Cardiac muscle cell (in vitro differentiated cells and primary cell): Measurements from ENCODE around the gene BCORL1. TPM values are rescaled to one million over a fixed set of nuclear protein-coding genes. Genes with fewer than 3 reads are reported as not detected.

Experiments
- DNase-seq, 2 donors: peaks; one replicate each; pipeline versions ENCODE4 v3.0.0 to v3.0.0-alpha.2; 2010 to 2017; ENCODE audit warnings: low read depth in 1 of 2, low spot score in 1 of 2
- H3K27ac ChIP-seq: fragments of 200-600 bp; sonication (generic); 2 replicates; pipeline ENCODE4 v1.5.1; 2016
- H3K27me3 ChIP-seq: fragments of 200-600 bp; sonication (generic); 2 replicates; pipeline ENCODE4 v1.6.0; 2016; ENCODE audit warnings: control low read depth
- H3K36me3 ChIP-seq: fragments of 200-600 bp; sonication (generic); 2 replicates; pipeline ENCODE4 v1.5.1; 2016; ENCODE audit warnings: control low read depth
- H3K4me1 ChIP-seq: fragments of 200-600 bp; sonication (generic); 2 replicates; pipeline ENCODE4 v1.8.1; 2017; ENCODE audit warnings: low read depth, mild to moderate bottlenecking, mixed run types
- H3K4me3 ChIP-seq: fragments of 200-600 bp; sonication (generic); 2 replicates; pipeline ENCODE4 v1.5.1; 2016; ENCODE audit warnings: mild to moderate bottlenecking
- H3K9me3 ChIP-seq: fragments of 200-600 bp; sonication (generic); 2 replicates; pipeline ENCODE4 v1.5.1; 2017; ENCODE audit warnings: low read depth, mild to moderate bottlenecking, control low read depth
- polyA plus RNA-seq: library from polyadenylated mRNA; unstranded; fragments of >200 nt; fragmentation: Nextera tagmentation; extraction: Ambion mirVana; gene quantifications from 2 replicates; pipeline ENCODE4 v1.2.1, GENCODE V29; 2016
- total RNA-seq: library from RNA; depleted of rRNA; stranded (reverse); fragments of >200 nt; gene quantifications from 2 replicates; pipeline ENCODE4 v1.2.3, GENCODE V29; 2016
- TF ChIP-seq, protein P1 (sequence below): IDR thresholded peaks from 2 replicates; pipeline ENCODE4 v1.5.1; 2012; ENCODE audit warnings: low read depth, mild to moderate bottlenecking, low read length

The BCORL1 gene
- total and polyA plus RNA-seq, 2 experiments from 2014 or later = 8.7 to 10.7 TPM

DNA sequence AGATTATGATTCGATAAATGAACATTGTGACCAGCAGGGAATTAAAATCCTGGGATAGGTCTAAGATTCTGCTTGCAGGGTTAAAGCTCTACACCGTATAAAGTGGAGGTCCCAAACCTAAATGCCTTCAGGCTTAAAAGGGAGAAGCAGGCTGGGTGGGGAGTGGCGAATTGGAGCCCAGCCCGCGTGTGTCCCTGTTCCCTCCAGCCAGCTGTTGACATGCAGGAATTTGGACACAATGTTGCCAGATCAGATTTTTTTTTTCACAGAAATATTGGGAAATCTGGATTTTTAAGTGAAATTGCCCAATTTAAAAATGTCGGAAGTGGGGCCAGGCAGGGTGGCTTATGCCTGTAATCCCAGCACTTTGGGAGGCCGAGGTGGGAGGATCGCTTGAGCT lies 67.4 kb downstream of the BCORL1 start:
- no peaks in the 10 kb centered on the region for H3K9me3 ChIP-seq
- H3K4me1 ChIP-seq = no peaks in the 10 kb centered on the region
- no peak overlapping the region for H3K27ac ChIP-seq
- no peaks in the 10 kb centered on the region for H3K27me3 ChIP-seq
- H3K4me3 ChIP-seq = no peak overlapping the region
- peak in 1 of 2 donors; percentile 34 for DNase-seq
- H3K36me3 ChIP-seq = peaks cover 7% of the 10 kb centered on the region
- TF ChIP-seq, protein P1, sequence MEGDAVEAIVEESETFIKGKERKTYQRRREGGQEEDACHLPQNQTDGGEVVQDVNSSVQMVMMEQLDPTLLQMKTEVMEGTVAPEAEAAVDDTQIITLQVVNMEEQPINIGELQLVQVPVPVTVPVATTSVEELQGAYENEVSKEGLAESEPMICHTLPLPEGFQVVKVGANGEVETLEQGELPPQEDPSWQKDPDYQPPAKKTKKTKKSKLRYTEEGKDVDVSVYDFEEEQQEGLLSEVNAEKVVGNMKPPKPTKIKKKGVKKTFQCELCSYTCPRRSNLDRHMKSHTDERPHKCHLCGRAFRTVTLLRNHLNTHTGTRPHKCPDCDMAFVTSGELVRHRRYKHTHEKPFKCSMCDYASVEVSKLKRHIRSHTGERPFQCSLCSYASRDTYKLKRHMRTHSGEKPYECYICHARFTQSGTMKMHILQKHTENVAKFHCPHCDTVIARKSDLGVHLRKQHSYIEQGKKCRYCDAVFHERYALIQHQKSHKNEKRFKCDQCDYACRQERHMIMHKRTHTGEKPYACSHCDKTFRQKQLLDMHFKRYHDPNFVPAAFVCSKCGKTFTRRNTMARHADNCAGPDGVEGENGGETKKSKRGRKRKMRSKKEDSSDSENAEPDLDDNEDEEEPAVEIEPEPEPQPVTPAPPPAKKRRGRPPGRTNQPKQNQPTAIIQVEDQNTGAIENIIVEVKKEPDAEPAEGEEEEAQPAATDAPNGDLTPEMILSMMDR = no peak

GRCh38 chrX:130051176-130051845 lies 68.9 kb downstream of the BCORL1 start:
- TF ChIP-seq, protein P1 = no peak
- H3K9me3 ChIP-seq = no peaks in the 10 kb centered on the region
- DNase-seq = no peak

DNA sequence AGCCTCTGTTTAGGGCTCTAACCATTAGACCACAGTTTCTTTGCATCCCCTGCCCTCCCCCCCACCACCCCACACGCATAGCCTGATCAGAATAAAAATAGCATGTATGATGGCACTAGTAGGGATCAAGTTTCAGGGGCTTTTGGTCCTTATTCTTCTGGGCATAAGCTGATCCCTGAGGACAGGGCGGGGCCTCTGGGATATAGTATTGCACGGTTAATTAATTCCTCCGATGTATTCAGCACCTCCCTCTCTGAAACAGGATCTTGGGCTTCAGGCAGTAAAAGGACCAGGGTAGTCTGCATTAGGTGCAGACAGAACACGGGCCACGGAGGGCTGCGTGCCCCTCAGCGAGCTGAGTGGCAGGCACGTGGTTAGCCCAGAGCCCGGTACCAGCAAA lies 70.8 kb downstream of the BCORL1 start:
- H3K27ac ChIP-seq = no peak overlapping the region
- TF ChIP-seq, protein P1 = no peak
- peaks cover 7% of the 10 kb centered on the region for H3K36me3 ChIP-seq
- no peak for DNase-seq
- H3K27me3 ChIP-seq = no peaks in the 10 kb centered on the region
- no peaks in the 10 kb centered on the region for H3K9me3 ChIP-seq
- no peak overlapping the region for H3K4me3 ChIP-seq
- no peaks in the 10 kb centered on the region for H3K4me1 ChIP-seq

More at GRCh38 chrX:130051176-130051845, 68.9 kb downstream of the BCORL1 start:
- Histone ChIP-seq H3K36me3 (peaks cover 7% of the 10 kb centered on the region), H3K27me3 (no peaks in the 10 kb centered on the region), H3K27ac (no peak overlapping the region), H3K4me3 (no peak overlapping the region), H3K4me1 (no peaks in the 10 kb centered on the region)

- no peaks in the 10 kb centered on the region for H3K4me1 ChIP-seq
- no peaks in the 10 kb centered on the region for H3K9me3 ChIP-seq
- TF ChIP-seq, protein P1 = no peak
- no peak overlapping the region for H3K4me3 ChIP-seq
- H3K27me3 ChIP-seq = no peaks in the 10 kb centered on the region
- peaks cover 4% of the 10 kb centered on the region for H3K36me3 ChIP-seq
- peak in 1 of 2 donors; percentile 32 for DNase-seq
- H3K27ac ChIP-seq = no peak overlapping the region
These were observed 72.7 kb downstream of the BCORL1 start for GRCh38 chrX:130055103-130055502.

GRCh38 chrX:130055899-130056298 lies 73.5 kb downstream of the BCORL1 start:
- H3K9me3 ChIP-seq = no peaks in the 10 kb centered on the region
- no peaks in the 10 kb centered on the region for H3K27me3 ChIP-seq
- TF ChIP-seq, protein P1 = no peak
- peaks cover 4% of the 10 kb centered on the region for H3K36me3 ChIP-seq
- no peak overlapping the region for H3K27ac ChIP-seq
- no peak for DNase-seq
- H3K4me1 ChIP-seq = no peaks in the 10 kb centered on the region
- H3K4me3 ChIP-seq = no peak overlapping the region
